HFFc6 (cell line): Measurements from ENCODE around the gene RNF130. TPM values are rescaled to one million over a fixed set of nuclear protein-coding genes. Genes with fewer than 3 reads are reported as not detected.

ENCODE experiments used
- DNase-seq: peaks from one replicate; pipeline ENCODE4 v3.0.0-alpha.2; 2018
- H3K27ac Mint-ChIP-seq: 2 replicates; pipeline ENCODE4 v1.8.0; 2020; ENCODE audit warnings: mild to moderate bottlenecking, mixed read lengths
- H3K27me3 Mint-ChIP-seq: 2 replicates; pipeline ENCODE4 v1.8.0; 2021; ENCODE audit warnings: mild to moderate bottlenecking, moderate library complexity, mixed read lengths; ENCODE audit not compliant: insufficient read depth
- H3K36me3 Mint-ChIP-seq: 2 replicates; pipeline ENCODE4 v1.8.0; 2021; ENCODE audit warnings: low read depth, mixed read lengths
- H3K4me1 Mint-ChIP-seq: 2 replicates; pipeline ENCODE4 v1.8.0; 2020; ENCODE audit warnings: low read depth, mixed read lengths
- H3K4me3 Mint-ChIP-seq: 2 replicates; pipeline ENCODE4 v1.8.0; 2020; ENCODE audit warnings: mild to moderate bottlenecking, moderate library complexity, mixed read lengths
- H3K9me3 Mint-ChIP-seq: 2 replicates; pipeline ENCODE4 v1.8.0; 2020; ENCODE audit warnings: mild to moderate bottlenecking, mixed read lengths
- total RNA-seq, 6 experiments: library from RNA; stranded (reverse); fragmentation: NEBNext Ultra II Directional; extraction: Animal tissue kit (Norgen Biotek cat#: 25700); gene quantifications; 2 replicates in 1 of 6; 3 replicates in 5 of 6; pipeline ENCODE4 v1.2.3, GENCODE V29; 2021
- TF ChIP-seq, protein P1 (sequence below): fragments of 200-600 bp; sonication (generic); IDR thresholded peaks from 2 replicates; pipeline ENCODE4 v1.5.0; 2021; ENCODE audit warnings: antibody characterized with exemption, mild to moderate bottlenecking

Gene RNF130
- total RNA-seq, 6 experiments from 2014 or later = 0.37 to 7.5 (median 0.93) TPM

DNA sequence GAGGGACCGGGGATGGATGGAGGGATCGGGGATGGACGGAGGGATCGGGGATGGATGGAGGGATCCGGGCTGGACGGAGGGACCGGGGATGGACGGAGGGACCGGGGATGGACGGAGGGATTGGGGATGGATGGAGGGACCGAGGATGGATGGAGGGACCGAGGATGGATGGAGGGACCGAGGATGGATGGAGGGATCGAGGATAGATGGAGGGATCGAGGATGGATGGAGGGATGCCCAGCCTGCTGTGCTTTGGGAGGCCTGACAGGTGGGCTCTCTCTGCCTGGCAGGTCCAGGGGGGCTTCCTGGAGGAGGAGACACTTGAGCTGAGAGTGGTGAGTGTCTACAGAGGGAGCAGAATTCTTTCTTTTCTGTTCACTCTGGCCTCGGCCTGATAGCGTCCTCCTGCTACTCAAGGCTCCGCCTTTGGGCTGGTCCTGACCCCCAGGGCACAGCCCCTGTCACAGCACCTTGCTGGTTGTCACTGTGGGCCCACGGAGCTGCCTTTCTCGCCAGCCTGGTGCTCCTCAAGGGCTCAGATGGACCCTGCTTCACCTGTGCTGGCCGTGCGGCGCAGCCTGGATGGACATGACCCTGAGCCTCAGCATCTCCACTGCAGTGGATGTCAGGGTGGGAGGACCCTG is 42.2 kb upstream of the RNF130 start:
- Mint-ChIP-seq H3K27me3 (peaks cover 2% of the 10 kb centered on the region), H3K4me3 (no peak overlapping the region), H3K9me3 (peaks cover 45% of the 10 kb centered on the region), H3K27ac (no peak overlapping the region), H3K36me3 (peaks cover 12% of the 10 kb centered on the region; the same call in 1 of the 2 replicates), H3K4me1 (no peaks in the 10 kb centered on the region)
- DNase-seq = no peak
- TF ChIP-seq, protein P1, sequence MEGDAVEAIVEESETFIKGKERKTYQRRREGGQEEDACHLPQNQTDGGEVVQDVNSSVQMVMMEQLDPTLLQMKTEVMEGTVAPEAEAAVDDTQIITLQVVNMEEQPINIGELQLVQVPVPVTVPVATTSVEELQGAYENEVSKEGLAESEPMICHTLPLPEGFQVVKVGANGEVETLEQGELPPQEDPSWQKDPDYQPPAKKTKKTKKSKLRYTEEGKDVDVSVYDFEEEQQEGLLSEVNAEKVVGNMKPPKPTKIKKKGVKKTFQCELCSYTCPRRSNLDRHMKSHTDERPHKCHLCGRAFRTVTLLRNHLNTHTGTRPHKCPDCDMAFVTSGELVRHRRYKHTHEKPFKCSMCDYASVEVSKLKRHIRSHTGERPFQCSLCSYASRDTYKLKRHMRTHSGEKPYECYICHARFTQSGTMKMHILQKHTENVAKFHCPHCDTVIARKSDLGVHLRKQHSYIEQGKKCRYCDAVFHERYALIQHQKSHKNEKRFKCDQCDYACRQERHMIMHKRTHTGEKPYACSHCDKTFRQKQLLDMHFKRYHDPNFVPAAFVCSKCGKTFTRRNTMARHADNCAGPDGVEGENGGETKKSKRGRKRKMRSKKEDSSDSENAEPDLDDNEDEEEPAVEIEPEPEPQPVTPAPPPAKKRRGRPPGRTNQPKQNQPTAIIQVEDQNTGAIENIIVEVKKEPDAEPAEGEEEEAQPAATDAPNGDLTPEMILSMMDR = no peak

DNA sequence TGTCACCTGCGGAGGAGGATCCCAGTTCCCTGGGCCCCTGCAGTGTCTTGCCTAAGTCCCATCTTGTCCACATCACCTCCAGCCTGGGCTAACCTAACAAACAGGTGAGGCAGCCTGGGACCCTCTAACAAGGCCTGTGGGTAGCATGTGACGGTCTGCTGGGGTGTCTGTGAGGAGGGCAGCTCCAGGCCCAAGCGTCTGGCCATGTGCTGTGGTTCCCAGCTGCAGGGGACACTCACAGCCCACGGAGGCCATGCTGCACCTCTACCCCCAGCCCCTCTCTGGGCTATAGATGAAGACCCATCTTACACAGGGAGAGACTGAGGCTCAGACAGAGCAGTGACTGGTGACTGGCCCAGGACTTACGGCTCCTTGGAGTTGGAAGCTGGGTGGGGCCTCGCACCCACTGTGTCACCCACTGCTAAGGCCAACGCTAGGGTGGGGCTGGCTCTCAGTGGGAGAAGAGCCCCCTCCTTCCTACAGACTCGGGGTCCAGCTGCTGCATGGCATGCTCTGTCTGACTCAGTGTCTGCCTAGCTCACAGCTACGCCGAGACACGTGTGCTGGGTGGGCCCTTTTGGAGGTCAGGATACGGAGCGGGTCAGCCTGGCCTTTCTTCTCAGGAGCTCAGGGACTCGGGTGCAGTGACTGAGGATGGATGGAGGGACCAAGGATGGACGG is 40.8 kb upstream of the RNF130 start:
- Mint-ChIP-seq H3K4me1 (no peaks in the 10 kb centered on the region), H3K4me3 (no peak overlapping the region), H3K9me3 (peaks cover 44% of the 10 kb centered on the region), H3K27ac (no peak overlapping the region), H3K27me3 (peaks cover 2% of the 10 kb centered on the region), H3K36me3 (peaks cover 10% of the 10 kb centered on the region)
- TF ChIP-seq, protein P1 = no peak
- no peak for DNase-seq

DNA sequence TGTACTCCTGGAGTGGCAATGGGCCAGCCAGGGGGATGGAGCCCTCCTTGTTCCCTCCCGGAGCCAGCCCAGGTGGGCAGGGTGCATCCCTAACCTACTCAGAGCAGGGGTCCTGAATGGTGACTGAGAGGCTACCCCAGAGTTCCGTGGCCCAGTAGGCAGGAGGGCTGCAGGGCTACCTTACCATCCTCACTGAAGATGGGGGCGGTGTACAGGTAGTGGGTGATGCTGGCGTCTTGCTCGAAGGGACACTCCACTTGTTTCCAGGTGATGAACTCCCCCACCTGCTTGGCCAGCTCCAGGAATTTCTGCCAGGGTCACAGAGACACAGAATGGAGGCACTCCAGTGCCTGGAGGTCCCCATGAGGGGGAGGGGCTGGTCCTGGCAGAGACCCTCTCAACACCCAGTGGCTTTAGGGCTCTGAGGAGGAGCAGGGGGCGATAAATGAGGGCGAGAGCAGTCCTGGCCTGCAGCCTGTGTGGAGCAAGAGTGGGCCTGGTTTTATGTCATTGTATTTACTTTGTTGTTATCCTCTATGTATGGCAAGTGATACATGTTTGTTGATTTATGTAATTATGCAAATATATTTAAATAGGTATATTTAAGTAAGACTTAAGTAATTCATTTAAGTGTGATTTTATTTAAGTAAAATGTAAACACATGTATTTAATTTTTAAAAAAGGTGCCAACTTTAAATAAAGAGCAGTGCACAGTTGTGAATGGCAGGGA is 39.9 kb upstream of the RNF130 start:
- Mint-ChIP-seq H3K27me3 (peaks cover 2% of the 10 kb centered on the region), H3K36me3 (peaks cover 16% of the 10 kb centered on the region), H3K4me1 (no peaks in the 10 kb centered on the region), H3K27ac (no peak overlapping the region), H3K9me3 (peaks cover 52% of the 10 kb centered on the region), H3K4me3 (no peak overlapping the region)
- TF ChIP-seq, protein P1 = no peak
- DNase-seq = no peak

DNA sequence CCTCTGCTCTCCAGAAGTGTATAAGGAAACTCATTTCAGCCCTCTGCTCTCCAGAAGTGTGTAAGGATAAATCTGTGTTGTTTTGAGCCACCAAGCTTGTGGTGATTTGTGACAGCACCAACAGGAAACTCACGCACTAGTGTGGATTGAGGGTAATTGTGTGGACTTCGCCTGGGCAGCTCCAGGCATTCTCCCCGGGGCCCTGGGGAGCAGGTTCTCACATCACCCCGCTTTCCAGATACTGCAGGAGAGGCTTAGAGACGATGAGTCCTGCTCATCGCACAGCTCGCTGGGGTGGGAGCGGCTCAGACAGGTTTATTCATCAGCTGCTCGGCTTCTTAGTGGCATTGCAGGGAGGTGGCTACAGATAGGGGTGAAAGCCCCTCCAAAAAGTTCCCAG is 38.4 kb upstream of the RNF130 start:
- H3K4me3 Mint-ChIP-seq = no peak overlapping the region
- peaks cover 14% of the 10 kb centered on the region; the same call in 1 of the 2 replicates for H3K36me3 Mint-ChIP-seq
- no peaks in the 10 kb centered on the region for H3K27me3 Mint-ChIP-seq
- H3K4me1 Mint-ChIP-seq = no peaks in the 10 kb centered on the region
- no peak for DNase-seq
- peaks cover 51% of the 10 kb centered on the region for H3K9me3 Mint-ChIP-seq
- TF ChIP-seq, protein P1 = no peak
- H3K27ac Mint-ChIP-seq = no peak overlapping the region

DNA sequence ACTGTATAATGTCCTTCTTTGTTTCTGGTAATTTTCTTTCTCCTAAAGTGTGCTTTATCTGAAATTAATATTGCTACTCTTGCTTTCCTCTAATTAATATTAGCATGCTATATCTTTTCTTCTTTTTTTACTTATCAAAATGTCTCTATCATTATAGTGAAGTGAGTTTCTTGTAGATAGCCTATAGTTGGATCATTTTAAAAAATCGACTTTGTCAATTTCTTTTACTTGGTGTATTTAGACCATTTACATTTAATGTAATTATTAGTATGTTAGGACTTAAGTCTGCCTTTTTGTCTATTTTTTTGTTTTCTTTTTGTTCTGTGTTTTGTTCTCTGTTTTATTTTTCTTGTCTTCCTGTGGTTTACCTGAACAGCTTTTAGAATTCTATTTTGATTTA is 35.4 kb upstream of the RNF130 start:
- TF ChIP-seq, protein P1 = no peak
- Mint-ChIP-seq H3K9me3 (peaks cover 46% of the 10 kb centered on the region), H3K36me3 (peaks cover 14% of the 10 kb centered on the region), H3K4me3 (no peak overlapping the region), H3K4me1 (no peaks in the 10 kb centered on the region), H3K27me3 (no peaks in the 10 kb centered on the region), H3K27ac (no peak overlapping the region)
- no peak for DNase-seq
